HG03066 (cell line): ENCODE results near the gene LRRC73.
"Not testable (repeated sequence)": the region's sequence is repeated elsewhere in the genome, so short reads cannot be mapped to it uniquely, and the experiment has no call there.

Experiments used
- ATAC-seq: cut with Tn5 transposase; IDR thresholded peaks from one replicate; pipeline ENCODE4 v1.9.1; 2021; ENCODE audit warnings: low read depth; ENCODE audit not compliant: unreplicated experiment

Gene LRRC73

GRCh38 chr6:43467265-43467664 lies 42.9 kb downstream of the LRRC73 start:
- ATAC-seq, result not testable (repeated sequence)

DNA sequence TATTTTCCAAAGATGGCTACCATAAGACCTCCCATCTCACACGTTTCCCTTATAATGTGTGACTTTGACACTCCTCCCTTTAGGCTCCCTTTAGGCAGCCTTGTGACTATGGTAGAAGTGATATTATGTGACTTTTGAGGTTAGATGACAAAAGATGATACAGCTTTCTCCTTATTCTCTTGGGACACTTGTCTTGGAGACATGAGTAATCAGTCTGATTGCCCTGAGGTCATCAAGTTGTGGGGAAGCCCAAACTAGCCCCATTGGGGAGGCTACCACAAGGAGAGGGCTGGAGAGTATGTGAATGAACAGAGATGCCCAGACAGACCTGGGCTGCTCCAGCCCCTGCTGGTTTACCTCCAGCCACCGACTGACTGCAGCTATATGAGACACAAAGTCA lies 44.2 kb downstream of the LRRC73 start:
- ATAC-seq, result no peak

DNA sequence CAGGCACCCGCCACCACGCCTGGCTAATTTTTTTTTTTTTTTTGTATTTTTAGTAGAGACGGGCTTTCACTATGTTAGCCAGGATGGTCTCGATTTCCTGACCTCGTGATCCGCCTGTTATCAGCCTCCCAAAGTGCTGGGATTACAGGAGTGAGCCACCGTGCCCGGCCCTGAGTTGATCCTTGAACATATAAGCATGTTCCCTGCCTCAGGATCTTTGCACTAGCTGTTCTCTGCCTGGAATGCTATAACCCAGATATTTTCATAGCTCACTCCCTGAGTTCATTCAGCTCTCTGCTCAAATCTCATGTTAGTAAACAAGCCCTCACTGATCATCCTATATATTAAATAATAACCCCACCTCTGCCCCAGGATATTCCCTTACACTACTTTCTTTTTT lies 45.8 kb downstream of the LRRC73 start:
- no peak for ATAC-seq

DNA sequence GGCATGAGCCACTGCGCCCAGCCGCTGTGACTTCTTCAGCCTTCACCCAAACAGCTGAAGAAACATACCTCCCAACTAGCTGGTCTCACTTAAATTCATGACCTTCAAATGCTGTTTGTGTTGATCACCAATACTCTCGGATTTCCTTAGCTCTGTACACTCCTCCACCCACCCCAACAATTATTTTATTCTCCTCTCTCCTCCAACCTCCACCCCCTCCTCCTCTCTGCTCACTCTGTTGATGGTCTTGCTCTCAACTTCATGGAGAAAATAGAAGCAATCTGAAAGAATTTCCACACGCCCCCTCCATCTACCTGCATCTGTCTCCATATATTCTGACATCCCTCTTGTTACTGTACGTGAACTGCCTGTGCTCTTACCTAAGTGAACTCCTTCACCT lies 48.2 kb downstream of the LRRC73 start:
- no peak for ATAC-seq

GRCh38 chr6:43460032-43460431 lies 50.1 kb downstream of the LRRC73 start:
- no peak for ATAC-seq

DNA sequence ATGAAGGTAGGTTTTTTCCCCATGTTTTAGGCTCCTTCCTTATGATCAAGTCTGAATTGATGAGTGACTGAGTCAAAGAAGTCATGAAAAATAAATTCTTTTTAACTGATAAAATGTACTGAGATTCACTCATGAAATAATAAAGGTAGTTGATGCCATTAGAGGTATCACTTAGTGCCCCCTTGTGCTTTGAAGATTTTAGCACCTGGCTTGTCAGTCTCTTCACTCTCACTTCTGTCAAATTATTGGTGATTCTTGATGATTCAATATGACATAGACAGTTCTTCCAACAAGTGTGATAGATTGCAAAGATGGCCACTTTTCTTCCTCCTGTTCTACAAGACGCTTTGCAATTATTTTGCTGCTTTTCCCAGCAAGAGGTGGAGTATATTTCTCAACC lies 50.6 kb downstream of the LRRC73 start:
- no peak for ATAC-seq

DNA sequence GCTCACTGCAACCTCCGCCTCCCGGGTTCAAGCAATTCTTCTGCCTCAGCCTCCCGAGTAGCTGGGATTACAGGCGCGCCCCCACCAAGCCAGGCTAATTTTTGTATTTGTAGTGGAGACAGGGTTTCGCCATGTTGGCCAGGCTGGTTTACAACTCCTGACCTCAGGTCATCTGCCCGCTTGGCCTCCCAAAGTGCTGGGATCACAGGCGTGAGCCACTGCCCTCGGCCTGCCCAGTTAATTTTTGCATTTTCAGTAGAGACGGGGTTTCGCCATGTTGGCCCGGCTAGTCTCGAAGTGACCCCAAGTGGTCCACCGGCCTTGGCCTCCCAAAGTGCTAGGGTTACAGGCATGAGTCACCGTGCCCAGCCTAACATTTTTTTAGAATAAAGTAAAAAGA lies 52.0 kb downstream of the LRRC73 start:
- not testable (repeated sequence) for ATAC-seq

DNA sequence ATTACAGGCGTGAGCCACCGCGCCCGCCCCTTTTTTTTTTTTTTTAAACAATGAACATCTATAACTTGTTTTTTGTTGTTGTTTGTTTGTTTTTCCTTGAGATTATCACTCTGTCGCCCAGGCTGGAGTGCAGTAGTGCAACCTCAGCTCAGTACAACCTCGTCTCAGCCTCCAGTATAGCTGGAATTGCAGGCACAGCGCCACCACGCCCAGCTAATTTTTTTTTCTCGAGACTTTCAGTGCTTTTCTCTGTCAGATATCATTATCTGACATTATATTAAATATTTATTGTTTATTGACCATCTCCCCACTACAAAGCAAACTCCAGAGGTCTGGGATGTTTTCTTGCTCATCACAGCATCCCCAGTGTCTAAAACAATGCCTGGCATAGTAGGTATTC lies 52.5 kb downstream of the LRRC73 start:
- no peak for ATAC-seq
